DOHH2 (cell line): ENCODE data around the gene ANXA5.

Experiments
- EZH2phosphoT487 ChIP-seq: fragments of 200-600 bp; sonication (generic); IDR thresholded peaks from 2 replicates; pipeline ENCODE4 v1.6.1; 2017; ENCODE audit warnings: borderline replicate concordance, mild to moderate bottlenecking, antibody characterized with exemption, low read length, moderate library complexity, mixed read lengths
- TF ChIP-seq, protein P1 (sequence below): fragments of 200-600 bp; sonication (generic); IDR thresholded peaks from one replicate; pipeline ENCODE4 v1.5.1; 2014; ENCODE audit warnings: antibody characterized with exemption, mild to moderate bottlenecking, low read depth, low read length; ENCODE audit not compliant: poor library complexity, severe bottlenecking

DNA sequence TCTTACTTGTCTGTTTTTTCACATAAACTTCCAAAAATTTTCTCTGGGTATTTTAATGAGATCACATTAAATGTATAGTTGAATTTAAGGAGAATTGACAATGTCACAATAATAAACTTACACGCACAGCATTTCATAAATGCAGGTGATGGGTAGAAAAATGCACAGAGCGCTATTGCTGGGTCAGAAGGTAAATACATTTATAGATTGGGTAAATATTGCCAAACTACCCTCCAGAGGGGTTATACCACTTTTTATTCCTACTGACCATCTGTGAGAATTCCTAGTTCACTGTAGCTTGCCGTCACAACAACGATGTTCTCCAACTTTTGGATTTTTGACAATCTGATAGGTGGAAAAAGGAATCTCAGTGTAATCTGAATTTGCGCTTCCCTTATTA is 34.6 kb downstream of the ANXA5 start:
- TF ChIP-seq, protein P1, sequence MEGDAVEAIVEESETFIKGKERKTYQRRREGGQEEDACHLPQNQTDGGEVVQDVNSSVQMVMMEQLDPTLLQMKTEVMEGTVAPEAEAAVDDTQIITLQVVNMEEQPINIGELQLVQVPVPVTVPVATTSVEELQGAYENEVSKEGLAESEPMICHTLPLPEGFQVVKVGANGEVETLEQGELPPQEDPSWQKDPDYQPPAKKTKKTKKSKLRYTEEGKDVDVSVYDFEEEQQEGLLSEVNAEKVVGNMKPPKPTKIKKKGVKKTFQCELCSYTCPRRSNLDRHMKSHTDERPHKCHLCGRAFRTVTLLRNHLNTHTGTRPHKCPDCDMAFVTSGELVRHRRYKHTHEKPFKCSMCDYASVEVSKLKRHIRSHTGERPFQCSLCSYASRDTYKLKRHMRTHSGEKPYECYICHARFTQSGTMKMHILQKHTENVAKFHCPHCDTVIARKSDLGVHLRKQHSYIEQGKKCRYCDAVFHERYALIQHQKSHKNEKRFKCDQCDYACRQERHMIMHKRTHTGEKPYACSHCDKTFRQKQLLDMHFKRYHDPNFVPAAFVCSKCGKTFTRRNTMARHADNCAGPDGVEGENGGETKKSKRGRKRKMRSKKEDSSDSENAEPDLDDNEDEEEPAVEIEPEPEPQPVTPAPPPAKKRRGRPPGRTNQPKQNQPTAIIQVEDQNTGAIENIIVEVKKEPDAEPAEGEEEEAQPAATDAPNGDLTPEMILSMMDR: no peak
- no peak for TF ChIP-seq EZH2phosphoT487
